DND-41 (cell line): ENCODE results near the gene BLVRB.

Source experiments
- CTCF ChIP-seq: IDR thresholded peaks from 2 replicates; pipeline ENCODE4 v1.5.1; 2012; ENCODE audit warnings: borderline replicate concordance, low read length, moderate library complexity, mild to moderate bottlenecking; ENCODE audit not compliant: poor library complexity, severe bottlenecking; ENCODE audit errors: extremely low read depth
- EZH2 ChIP-seq: IDR thresholded peaks from 3 replicates; pipeline ENCODE4 v1.6.1; 2012; ENCODE audit warnings: borderline replicate concordance, low read depth, mild to moderate bottlenecking, moderate library complexity, low read length, inconsistent platforms; ENCODE audit not compliant: severe bottlenecking

GRCh38 chr19:40444000-40444824, 21.3 kb downstream of the BLVRB start, which contains the start of gene SERTAD3:
- TF ChIP-seq CTCF = no peak
- TF ChIP-seq EZH2 = no peak
